HEK293T (cell line): ENCODE measurements around the gene ZNF503.
A peak's percentile ranks its signal among the peaks of the same experiment; 100 is the strongest.

Source experiments
- CTCF ChIA-PET: fragments of 350-600 bp; formaldehyde crosslinking; extraction: SDS; loops from one replicate; lab custom pipeline; 2021; ENCODE audit warnings: antibody characterized with exemption, inconsistent platforms; lab: Yijun Ruan, JAX
- POLR2A ChIA-PET: fragments of 350-600 bp; formaldehyde crosslinking; extraction: SDS; loops from one replicate; lab custom pipeline; 2020; ENCODE audit warnings: antibody characterized with exemption, inconsistent platforms; lab: Yijun Ruan, JAX
- DNase-seq: peaks from one replicate; pipeline ENCODE4 v3.0.0; 2012; ENCODE audit warnings: mixed read lengths; ENCODE audit errors: extremely low spot score
- ARNT ChIP-seq: fragments of 450-650 bp; IDR thresholded peaks from 2 replicates; pipeline ENCODE4 v1.6.1; 2017; ENCODE audit warnings: mild to moderate bottlenecking
- BHLHE40 ChIP-seq: fragments of 450-650 bp; IDR thresholded peaks from 2 replicates; pipeline ENCODE4 v1.6.1; 2016; ENCODE audit warnings: mild to moderate bottlenecking, moderate library complexity, borderline replicate concordance
- CTBP1 ChIP-seq: fragments of 450-650 bp; IDR thresholded peaks from 2 replicates; pipeline ENCODE4 v1.6.1; 2016; ENCODE audit warnings: borderline replicate concordance
- ELF4 ChIP-seq: fragments of 450-650 bp; IDR thresholded peaks from 2 replicates; pipeline ENCODE4 v1.6.1; 2017; ENCODE audit warnings: antibody characterized with exemption
- FOXA1 ChIP-seq: fragments of 450-650 bp; IDR thresholded peaks from 2 replicates; pipeline ENCODE4 v1.6.1; 2016; ENCODE audit warnings: mild to moderate bottlenecking
- FOXK2 ChIP-seq: fragments of 450-650 bp; IDR thresholded peaks from 2 replicates; pipeline ENCODE4 v1.6.1; 2016; ENCODE audit warnings: mild to moderate bottlenecking
- FOXM1 ChIP-seq: fragments of 450-650 bp; IDR thresholded peaks from 2 replicates; pipeline ENCODE4 v1.6.1; 2017; ENCODE audit warnings: mild to moderate bottlenecking, borderline replicate concordance
- HDGF ChIP-seq: fragments of 450-650 bp; IDR thresholded peaks from 2 replicates; pipeline ENCODE4 v1.6.1; 2017; ENCODE audit warnings: antibody characterized with exemption, borderline replicate concordance
- L3MBTL2 ChIP-seq: fragments of 450-650 bp; conservative IDR thresholded peaks from 2 replicates; pipeline ENCODE4 v1.6.1; 2016; ENCODE audit warnings: mild to moderate bottlenecking
- LEF1 ChIP-seq: fragments of 450-650 bp; IDR thresholded peaks from 2 replicates; pipeline ENCODE4 v1.6.1; 2017; ENCODE audit warnings: mild to moderate bottlenecking, borderline replicate concordance
- NFRKB ChIP-seq: fragments of 450-650 bp; IDR thresholded peaks from 2 replicates; pipeline ENCODE4 v1.6.1; 2016; ENCODE audit warnings: mild to moderate bottlenecking, moderate library complexity
- PKNOX1 ChIP-seq: fragments of 450-650 bp; IDR thresholded peaks from 2 replicates; pipeline ENCODE4 v1.6.1; 2016
- SP1 ChIP-seq: fragments of 450-650 bp; IDR thresholded peaks from 2 replicates; pipeline ENCODE4 v1.6.1; 2017
- SUZ12 ChIP-seq: fragments of 450-650 bp; IDR thresholded peaks from 2 replicates; pipeline ENCODE4 v1.6.1; 2016; ENCODE audit warnings: mild to moderate bottlenecking
- TARDBP ChIP-seq: fragments of 450-650 bp; IDR thresholded peaks from 2 replicates; pipeline ENCODE4 v1.6.1; 2016
- ZNF384 ChIP-seq: fragments of 450-650 bp; IDR thresholded peaks from 2 replicates; pipeline ENCODE4 v1.6.1; 2016

ZNF503 gene

GRCh38 chr10:75392744-75393143 is 8.8 kb downstream of the ZNF503 start:
- ChIA-PET CTCF (no interaction called here), POLR2A (interaction anchor here (1.0 to 12.0 kb wide), 4 partner anchors 9 to 99 kb away, joined by 4 to 178 read pairs (median 66); partner anchors contain the start of gene ZNF503)
- no peak for DNase-seq
- TF ChIP-seq ZNF384 (no peak), FOXM1 (no peak), TARDBP (no peak), NFRKB (no peak), SP1 (no peak), SUZ12 (no peak), FOXA1 (no peak), PKNOX1 (no peak), FOXK2 (no peak), L3MBTL2 (no peak)

- POLR2A ChIA-PET = interaction anchor here (1.0 to 12.0 kb wide), 4 partner anchors 10 to 99 kb away, joined by 4 to 178 read pairs (median 66); partner anchors contain the start of gene ZNF503
- no peak for DNase-seq
- TF ChIP-seq FOXM1 = no peak
- TF ChIP-seq L3MBTL2 = no peak
- no peak for TF ChIP-seq HDGF
- TF ChIP-seq TARDBP = no peak
- TF ChIP-seq PKNOX1 = no peak
- TF ChIP-seq ELF4 = no peak
- no peak for TF ChIP-seq ARNT
- TF ChIP-seq FOXK2 = no peak
- TF ChIP-seq SP1 = no peak
- TF ChIP-seq NFRKB = no peak
- TF ChIP-seq BHLHE40 = no peak
- no peak for TF ChIP-seq SUZ12
- TF ChIP-seq FOXA1 = no peak
- TF ChIP-seq ZNF384 = no peak
- TF ChIP-seq CTBP1 = no peak
- CTCF ChIA-PET = interaction anchor here (0.7 kb wide), 1 partner anchor 1159 kb away, joined by 3 read pairs; no protein-coding TSS in a partner anchor
These were observed 9.3 kb downstream of the ZNF503 start for GRCh38 chr10:75392271-75392670.

GRCh38 chr10:75390178-75390577 is 11.4 kb downstream of the ZNF503 start:
- no peak for TF ChIP-seq TARDBP
- TF ChIP-seq FOXM1 = no peak
- no peak for TF ChIP-seq ZNF384
- no peak for TF ChIP-seq PKNOX1
- no peak for DNase-seq
- CTCF ChIA-PET = no interaction called here
- POLR2A ChIA-PET = no interaction called here

GRCh38 chr10:75388082-75388481 is 13.5 kb downstream of the ZNF503 start:
- ChIA-PET POLR2A (no interaction called here), CTCF (no interaction called here)
- DNase-seq = no peak
- no peak for TF ChIP-seq L3MBTL2
- TF ChIP-seq SP1 = no peak

- no peak for DNase-seq
- TF ChIP-seq PKNOX1 = peak; percentile 56
- TF ChIP-seq LEF1 = no peak
- ChIA-PET CTCF (interaction anchor here (0.7 to 1.0 kb wide), 2 partner anchors 8 to 10 kb away, joined by 3 to 5 read pairs; no protein-coding TSS in a partner anchor), POLR2A (interaction anchor here (1.4 to 2.1 kb wide), 3 partner anchors 10 to 16 kb away, joined by 4 to 9 read pairs (median 8); partner anchors contain the start of gene ZNF503)
These were observed 15.4 kb downstream of the ZNF503 start for GRCh38 chr10:75386128-75386527.

- no peak for DNase-seq
- no peak for TF ChIP-seq ZNF384
- no peak for TF ChIP-seq LEF1
- no peak for TF ChIP-seq TARDBP
- TF ChIP-seq FOXK2 = no peak
- TF ChIP-seq HDGF = no peak
- TF ChIP-seq PKNOX1 = no peak
- no peak for TF ChIP-seq ELF4
- no peak for TF ChIP-seq SUZ12
- TF ChIP-seq L3MBTL2 = no peak
- no peak for TF ChIP-seq FOXM1
- TF ChIP-seq NFRKB = no peak
- TF ChIP-seq BHLHE40 = no peak
- TF ChIP-seq FOXA1 = no peak
- no peak for TF ChIP-seq ARNT
- ChIA-PET CTCF (interaction anchor here (1.3 kb wide), 1 partner anchor 16 kb away, joined by 3 read pairs; no protein-coding TSS in a partner anchor), POLR2A (interaction anchor here (1.2 to 8.2 kb wide), 5 partner anchors 17 to 96 kb away, joined by 3 to 127 read pairs (median 33); partner anchors contain the start of gene ZNF503)
These were observed 21.7 kb downstream of the ZNF503 start for GRCh38 chr10:75379817-75380216.
